ENCODE data around the gene ING2.

Gene ING2

DNA sequence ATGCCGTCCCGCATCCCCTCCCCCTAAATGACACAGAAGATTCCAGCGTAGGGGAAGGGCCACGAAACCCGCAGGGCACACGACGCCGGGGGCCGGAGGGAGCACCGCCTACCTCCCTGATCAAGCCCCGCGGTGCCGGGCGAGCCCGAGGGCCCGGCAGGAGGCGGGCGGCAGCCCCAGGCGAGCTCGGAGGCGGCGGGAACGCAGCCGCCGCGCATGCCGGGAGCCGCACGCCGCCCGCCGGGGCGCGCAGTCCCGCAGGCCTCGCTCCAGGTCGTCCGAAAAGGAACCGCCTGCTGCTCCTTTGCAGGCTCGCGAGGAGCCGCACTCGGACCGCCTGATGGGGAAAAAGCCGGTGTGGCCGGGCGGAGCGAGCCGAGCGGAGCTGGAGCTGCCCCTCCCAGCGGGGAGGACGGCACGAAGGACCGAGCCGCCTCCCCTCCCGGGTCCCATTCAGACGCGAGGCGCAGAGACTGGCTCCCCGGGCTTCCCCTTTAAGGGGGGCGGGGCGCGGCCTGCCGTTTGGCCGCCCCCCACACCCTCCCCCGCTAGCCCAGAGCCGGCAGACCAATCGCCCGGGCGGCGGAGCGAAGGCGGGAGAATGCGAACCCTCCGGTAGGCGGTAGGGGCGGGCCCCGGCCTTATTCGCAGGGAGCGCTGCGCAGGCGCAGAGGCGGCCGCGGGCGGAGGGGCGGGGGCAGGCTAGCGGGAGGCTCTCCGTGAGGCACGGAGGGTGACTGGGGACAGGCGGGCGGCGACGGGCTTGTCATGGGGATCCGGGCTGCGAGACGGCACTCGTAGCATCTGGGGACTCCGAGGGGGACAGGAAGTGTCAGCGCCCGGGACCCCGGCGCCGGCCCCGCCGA lies 561 bp upstream of the ING2 start:
- peak overlapping the region; percentile 72 to 89 (median 87) for H3K27ac Mint-ChIP-seq
- H3K27me3 Mint-ChIP-seq (ENCODE audit: low read depth) = peaks cover 3% of the 10 kb centered on the region

DNA sequence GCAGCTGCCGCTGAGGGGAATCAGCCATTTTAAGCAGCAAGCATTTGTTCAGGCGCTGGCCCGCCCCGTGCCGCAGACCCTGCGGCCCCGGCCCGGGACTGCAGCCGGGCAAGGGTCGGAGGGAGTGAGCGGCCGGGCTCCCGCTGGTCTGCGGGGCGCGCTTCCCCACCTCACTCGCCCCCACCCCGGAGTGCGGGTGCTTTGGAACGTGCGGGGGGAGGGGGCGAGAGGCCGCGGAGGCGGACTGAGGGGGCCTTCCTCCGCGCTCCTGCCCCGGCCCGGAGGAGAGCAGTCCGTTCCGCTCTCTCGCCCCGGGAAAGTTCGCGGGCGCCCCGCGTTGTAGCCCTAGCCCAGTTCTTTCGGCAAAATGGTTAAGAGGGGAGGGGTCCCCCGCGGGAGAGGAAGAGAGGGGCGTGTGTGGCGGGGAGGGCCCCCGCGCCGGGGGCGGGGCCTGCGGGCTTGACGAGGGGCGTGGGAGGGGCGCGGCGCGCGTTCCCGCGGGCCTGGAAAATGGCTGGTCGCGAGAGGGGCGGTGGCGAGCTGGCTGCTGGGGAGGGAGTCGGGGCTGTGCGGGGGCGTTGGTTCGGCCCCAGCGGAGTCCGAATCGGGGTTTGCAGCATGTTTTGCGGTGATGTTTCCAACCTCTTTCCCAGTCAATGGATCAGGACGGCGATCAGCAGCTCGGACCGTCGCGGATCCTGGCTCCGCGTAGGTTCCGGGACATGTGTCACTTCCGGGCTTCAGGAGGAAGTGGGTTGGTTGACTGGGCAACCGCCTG lies 942 bp downstream of the ING2 start:
- Mint-ChIP-seq H3K4me3 (peak overlapping the region; percentile 96 to 99 (median 98)), H3K27ac (peak overlapping the region; percentile 98 to 100 (median 99)), H3K9me3 (no peaks in the 10 kb centered on the region), H3K4me1 (peaks cover 17% of the 10 kb centered on the region), H3K27me3 (ENCODE audit: low read depth) (peaks cover 3% of the 10 kb centered on the region), H3K36me3 (ENCODE audit: low read depth) (peaks cover 9% of the 10 kb centered on the region)
- TF ChIP-seq, protein P1, sequence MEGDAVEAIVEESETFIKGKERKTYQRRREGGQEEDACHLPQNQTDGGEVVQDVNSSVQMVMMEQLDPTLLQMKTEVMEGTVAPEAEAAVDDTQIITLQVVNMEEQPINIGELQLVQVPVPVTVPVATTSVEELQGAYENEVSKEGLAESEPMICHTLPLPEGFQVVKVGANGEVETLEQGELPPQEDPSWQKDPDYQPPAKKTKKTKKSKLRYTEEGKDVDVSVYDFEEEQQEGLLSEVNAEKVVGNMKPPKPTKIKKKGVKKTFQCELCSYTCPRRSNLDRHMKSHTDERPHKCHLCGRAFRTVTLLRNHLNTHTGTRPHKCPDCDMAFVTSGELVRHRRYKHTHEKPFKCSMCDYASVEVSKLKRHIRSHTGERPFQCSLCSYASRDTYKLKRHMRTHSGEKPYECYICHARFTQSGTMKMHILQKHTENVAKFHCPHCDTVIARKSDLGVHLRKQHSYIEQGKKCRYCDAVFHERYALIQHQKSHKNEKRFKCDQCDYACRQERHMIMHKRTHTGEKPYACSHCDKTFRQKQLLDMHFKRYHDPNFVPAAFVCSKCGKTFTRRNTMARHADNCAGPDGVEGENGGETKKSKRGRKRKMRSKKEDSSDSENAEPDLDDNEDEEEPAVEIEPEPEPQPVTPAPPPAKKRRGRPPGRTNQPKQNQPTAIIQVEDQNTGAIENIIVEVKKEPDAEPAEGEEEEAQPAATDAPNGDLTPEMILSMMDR (IDR thresholded peaks at IDR 0.05; ENCODE audit: unreplicated experiment in 3 of 3) = no peak

More for the DNA sequence above, 561 bp upstream of the ING2 start:
- TF ChIP-seq, protein P1 (IDR thresholded peaks at IDR 0.05; ENCODE audit: unreplicated experiment in 3 of 3) = peak in 2 of 3 experiments; percentile 13 to 34
- no peaks in the 10 kb centered on the region for H3K36me3 Mint-ChIP-seq (ENCODE audit: low read depth)
- H3K4me3 Mint-ChIP-seq = peak overlapping the region; percentile 92 to 99 (median 94)
- H3K9me3 Mint-ChIP-seq = no peaks in the 10 kb centered on the region
- H3K4me1 Mint-ChIP-seq = peaks cover 17% of the 10 kb centered on the region

DNA sequence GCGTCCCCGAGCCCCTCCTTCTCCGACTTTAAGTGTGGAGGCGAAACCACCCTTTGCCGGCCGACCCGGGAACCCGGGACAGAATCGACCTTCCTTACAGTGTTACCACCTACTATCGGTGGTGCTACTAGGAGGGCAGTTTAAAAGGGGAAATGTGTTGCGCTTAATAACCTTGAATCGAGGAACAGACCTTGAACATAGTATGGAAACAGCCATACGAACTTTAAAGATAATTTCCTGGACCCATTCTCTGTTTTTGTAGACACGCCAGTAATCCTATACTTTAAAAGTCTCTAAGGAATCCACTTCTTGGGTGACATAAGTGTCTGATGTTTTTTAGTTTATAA lies 1.5 kb downstream of the ING2 start:
- H3K36me3 Mint-ChIP-seq (ENCODE audit: low read depth) = peaks cover 14% of the 10 kb centered on the region
- H3K4me1 Mint-ChIP-seq = peaks cover 17% of the 10 kb centered on the region
- no peaks in the 10 kb centered on the region for H3K9me3 Mint-ChIP-seq
- peak overlapping the region; percentile 98 to 100 (median 99) for H3K27ac Mint-ChIP-seq
- H3K4me3 Mint-ChIP-seq = peak overlapping the region; percentile 96 to 99 (median 98)
- TF ChIP-seq, protein P1 (IDR thresholded peaks at IDR 0.05; ENCODE audit: unreplicated experiment in 3 of 3) = no peak
- peaks cover 3% of the 10 kb centered on the region for H3K27me3 Mint-ChIP-seq (ENCODE audit: low read depth)

DNA sequence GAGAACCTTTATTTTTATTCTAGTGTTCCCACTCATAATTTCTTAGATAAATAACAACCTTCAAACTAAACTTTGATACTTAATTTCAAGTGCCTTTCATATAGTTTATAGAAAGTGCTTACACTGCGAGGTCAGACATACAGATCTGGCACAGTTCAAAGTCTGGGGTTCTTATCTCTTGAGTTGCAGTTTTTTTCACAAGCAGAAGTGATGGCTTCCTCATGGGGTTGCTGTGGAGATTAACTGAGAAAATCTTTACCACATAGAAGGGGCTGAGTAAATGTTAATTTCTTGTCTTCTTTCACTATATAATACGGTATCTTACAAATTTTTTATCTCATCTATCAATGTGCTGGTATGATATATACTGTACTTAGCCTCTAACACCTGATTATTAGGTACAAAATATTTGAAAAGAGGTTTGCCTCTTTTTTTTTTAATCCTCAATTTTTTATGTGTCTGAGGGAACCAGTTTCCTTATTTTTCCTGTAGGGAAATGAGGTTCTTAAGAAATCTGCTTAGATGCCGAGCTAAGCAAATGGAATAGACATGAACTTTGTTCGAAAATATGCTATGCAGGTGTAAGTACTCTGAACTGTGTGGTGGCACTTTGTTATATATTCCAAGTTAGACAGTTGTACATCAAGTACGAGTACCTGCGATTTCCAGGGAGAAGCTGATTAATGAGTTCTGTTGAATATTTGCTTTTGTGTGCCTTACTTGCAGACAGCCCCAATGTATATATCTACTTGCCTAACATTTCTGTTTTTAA lies 3.3 kb downstream of the ING2 start:
- no peaks in the 10 kb centered on the region for H3K9me3 Mint-ChIP-seq
- peaks cover 3% of the 10 kb centered on the region for H3K27me3 Mint-ChIP-seq (ENCODE audit: low read depth)
- TF ChIP-seq, protein P1 (IDR thresholded peaks at IDR 0.05; ENCODE audit: unreplicated experiment in 3 of 3) = no peak
- H3K4me3 Mint-ChIP-seq = peak overlapping the region; percentile 40 to 60 (median 56)
- peaks cover 24% of the 10 kb centered on the region for H3K36me3 Mint-ChIP-seq (ENCODE audit: low read depth)
- H3K27ac Mint-ChIP-seq = peak overlapping the region in 2 of 3 experiments; percentile 23 to 39
- peaks cover 7% of the 10 kb centered on the region for H3K4me1 Mint-ChIP-seq

DNA sequence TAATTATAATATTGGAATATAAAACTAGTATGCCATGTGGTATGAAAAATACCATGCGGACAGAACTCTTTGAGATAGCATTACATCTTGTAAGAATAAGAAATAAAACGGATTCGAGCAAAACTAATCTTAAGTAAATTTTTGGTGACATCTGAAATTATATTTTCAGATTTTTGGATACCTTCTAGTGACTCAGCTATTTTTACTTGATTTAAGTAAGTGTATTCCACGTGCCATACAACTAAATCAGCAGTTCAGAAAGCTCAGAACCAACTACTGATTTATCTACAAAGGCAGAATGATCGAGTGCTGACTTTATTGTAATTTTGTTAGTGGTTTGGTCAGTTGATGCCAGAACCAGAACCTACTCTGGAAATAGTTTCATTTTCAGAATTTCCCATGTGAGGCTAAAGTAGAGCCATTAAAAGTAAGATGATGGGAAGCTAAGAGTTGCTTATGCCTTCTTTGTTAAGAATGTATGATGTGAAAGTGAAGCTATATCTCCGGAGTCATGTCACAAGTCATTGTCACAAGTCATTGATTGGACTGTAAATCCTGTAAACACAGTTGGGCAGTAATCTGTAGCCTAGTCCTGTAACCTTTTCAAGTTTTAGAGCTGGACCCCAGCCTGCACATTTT lies 4.0 kb downstream of the ING2 start:
- TF ChIP-seq, protein P1 (IDR thresholded peaks at IDR 0.05; ENCODE audit: unreplicated experiment in 3 of 3) = no peak
- H3K4me1 Mint-ChIP-seq = peaks cover under 1% of the 10 kb centered on the region
- H3K4me3 Mint-ChIP-seq = no peak overlapping the region
- peaks cover 3% of the 10 kb centered on the region for H3K27me3 Mint-ChIP-seq (ENCODE audit: low read depth)
- H3K9me3 Mint-ChIP-seq = no peaks in the 10 kb centered on the region
- H3K36me3 Mint-ChIP-seq (ENCODE audit: low read depth) = peaks cover 24% of the 10 kb centered on the region
- no peak overlapping the region for H3K27ac Mint-ChIP-seq

All from nephron (organoid).